ENCODE results near the gene SMIM7. TPM values are rescaled to one million over a fixed set of nuclear protein-coding genes. Genes with fewer than 3 reads are reported as not detected.

The SMIM7 gene
- total and polyA plus RNA-seq, 2 of the 13 experiments (the other 11 are each of a cell fraction or from before 2014, with no cell fraction given) = 55.7 to 74.9 TPM

GRCh38 chr19:16628183-16628983 lies 31.6 kb downstream of the SMIM7 start, which contains the start of gene MED26 (continued):
- TF ChIP-seq HNF1A (IDR thresholded peaks at IDR 0.05; ENCODE audit: low read depth) (no peak), HNF1A (CRISPR knock-in tag; IDR thresholded peaks at IDR 0.05; ENCODE audit: borderline replicate concordance) (peak; percentile 33; the same call in 1 of the 2 replicates), CREM (IDR thresholded peaks at IDR 0.05) (no peak; the same call in 1 of the 2 replicates), CREM (CRISPR knock-in tag; IDR thresholded peaks at IDR 0.05) (no peak), HES4 (CRISPR knock-in tag; IDR thresholded peaks at IDR 0.05; ENCODE audit: borderline replicate concordance) (0 out of 2 replicates have a peak, but pooled peaks have one; percentile 17), ATF7 (IDR thresholded peaks at IDR 0.05) (no peak), ATF7 (CRISPR knock-in tag; IDR thresholded peaks at IDR 0.05) (no peak), ZNF318 (CRISPR knock-in tag; IDR thresholded peaks at IDR 0.05) (0 out of 2 replicates have a peak, but pooled peaks have one; percentile 50), IRX3 (CRISPR knock-in tag; IDR thresholded peaks at IDR 0.05; ENCODE audit: borderline replicate concordance, low read depth) (peak; percentile 25; the same call in 1 of the 2 replicates), CERS6 (CRISPR knock-in tag; IDR thresholded peaks at IDR 0.05) (no peak)
- TF ChIP-seq, protein P1, sequence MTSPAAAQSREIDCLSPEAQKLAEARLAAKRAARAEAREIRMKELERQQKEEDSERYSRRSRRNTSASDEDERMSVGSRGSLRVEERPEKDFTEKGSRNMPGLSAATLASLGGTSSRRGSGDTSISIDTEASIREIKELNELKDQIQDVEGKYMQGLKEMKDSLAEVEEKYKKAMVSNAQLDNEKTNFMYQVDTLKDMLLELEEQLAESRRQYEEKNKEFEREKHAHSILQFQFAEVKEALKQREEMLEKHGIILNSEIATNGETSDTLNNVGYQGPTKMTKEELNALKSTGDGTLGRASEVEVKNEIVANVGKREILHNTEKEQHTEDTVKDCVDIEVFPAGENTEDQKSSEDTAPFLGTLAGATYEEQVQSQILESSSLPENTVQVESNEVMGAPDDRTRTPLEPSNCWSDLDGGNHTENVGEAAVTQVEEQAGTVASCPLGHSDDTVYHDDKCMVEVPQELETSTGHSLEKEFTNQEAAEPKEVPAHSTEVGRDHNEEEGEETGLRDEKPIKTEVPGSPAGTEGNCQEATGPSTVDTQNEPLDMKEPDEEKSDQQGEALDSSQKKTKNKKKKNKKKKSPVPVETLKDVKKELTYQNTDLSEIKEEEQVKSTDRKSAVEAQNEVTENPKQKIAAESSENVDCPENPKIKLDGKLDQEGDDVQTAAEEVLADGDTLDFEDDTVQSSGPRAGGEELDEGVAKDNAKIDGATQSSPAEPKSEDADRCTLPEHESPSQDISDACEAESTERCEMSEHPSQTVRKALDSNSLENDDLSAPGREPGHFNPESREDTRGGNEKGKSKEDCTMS (CRISPR knock-in tag; conservative IDR thresholded peaks at IDR 0.05) = no peak
